Measurements from ENCODE around the gene UBB.

- TF ChIP-seq, protein P1, sequence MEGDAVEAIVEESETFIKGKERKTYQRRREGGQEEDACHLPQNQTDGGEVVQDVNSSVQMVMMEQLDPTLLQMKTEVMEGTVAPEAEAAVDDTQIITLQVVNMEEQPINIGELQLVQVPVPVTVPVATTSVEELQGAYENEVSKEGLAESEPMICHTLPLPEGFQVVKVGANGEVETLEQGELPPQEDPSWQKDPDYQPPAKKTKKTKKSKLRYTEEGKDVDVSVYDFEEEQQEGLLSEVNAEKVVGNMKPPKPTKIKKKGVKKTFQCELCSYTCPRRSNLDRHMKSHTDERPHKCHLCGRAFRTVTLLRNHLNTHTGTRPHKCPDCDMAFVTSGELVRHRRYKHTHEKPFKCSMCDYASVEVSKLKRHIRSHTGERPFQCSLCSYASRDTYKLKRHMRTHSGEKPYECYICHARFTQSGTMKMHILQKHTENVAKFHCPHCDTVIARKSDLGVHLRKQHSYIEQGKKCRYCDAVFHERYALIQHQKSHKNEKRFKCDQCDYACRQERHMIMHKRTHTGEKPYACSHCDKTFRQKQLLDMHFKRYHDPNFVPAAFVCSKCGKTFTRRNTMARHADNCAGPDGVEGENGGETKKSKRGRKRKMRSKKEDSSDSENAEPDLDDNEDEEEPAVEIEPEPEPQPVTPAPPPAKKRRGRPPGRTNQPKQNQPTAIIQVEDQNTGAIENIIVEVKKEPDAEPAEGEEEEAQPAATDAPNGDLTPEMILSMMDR (IDR thresholded peaks at IDR 0.05; ENCODE audit: borderline replicate concordance, extremely low read depth, low read length, poor library complexity, severe bottlenecking), result no peak
- no peak for TF ChIP-seq EZH2 (IDR thresholded peaks at IDR 0.05; ENCODE audit: borderline replicate concordance, low read depth, low read length, severe bottlenecking)
These were observed 44.3 kb downstream of the UBB start for GRCh38 chr17:16425202-16425601.
